B cell (primary cell): ENCODE measurements around the gene FLYWCH2. TPM values are rescaled to one million over a fixed set of nuclear protein-coding genes. Genes with fewer than 3 reads are reported as not detected.

Experiments
- ATAC-seq: fragments of 200-7000 bp; cut with Tn5 transposase; one replicate; pipeline ENCODE4 v1.10.0; 2021; ENCODE audit warnings: low read depth, mild to moderate bottlenecking, moderate number of reproducible peaks, moderate library complexity
- CTCF ChIA-PET: fragments of 350-600 bp; sonication (Branson Sonifier 250); formaldehyde crosslinking; loops from one replicate; lab custom pipeline; 2021; ENCODE audit warnings: antibody characterized with exemption, inconsistent platforms; lab: Charles Lee
- POLR2A ChIA-PET: fragments of 350-600 bp; sonication (Branson Sonifier 250); formaldehyde crosslinking; loops from one replicate; lab custom pipeline; 2021; ENCODE audit warnings: antibody characterized with exemption; lab: Charles Lee
- DNase-seq: peaks from one replicate; pipeline ENCODE4 v3.0.0; 2013
- H2AFZ ChIP-seq: 2 replicates; pipeline ENCODE4 v1.6.1; 2012; ENCODE audit warnings: mild to moderate bottlenecking, low read depth, low read length; ENCODE audit not compliant: insufficient read depth, poor library complexity, severe bottlenecking
- H3K27ac ChIP-seq, 2 donors: 1 replicate in 1 of 2; 2 replicates in 1 of 2; pipeline ENCODE4 v1.5.1; 2012 to 2013; ENCODE audit warnings: low read length in 2 of 2, mild to moderate bottlenecking in 2 of 2, moderate library complexity in 1 of 2
- H3K27me3 ChIP-seq, 4 experiments: fragments of 200-600 bp in 1 of 4; sonication (generic) in 1 of 4; replicated peaks in 1 of 4; 1 replicate in 2 of 4; 2 replicates in 2 of 4; pipeline versions ENCODE4 v1.6.1 to v1.7.0; 2013 to 2016; ENCODE audit warnings: low read length in 3 of 4, mild to moderate bottlenecking in 2 of 4, mixed read lengths in 1 of 4, moderate library complexity in 1 of 4; ENCODE audit not compliant: insufficient read depth in 4 of 4, control insufficient read depth in 3 of 4; ENCODE audit errors: control extremely low read depth in 1 of 4
- H3K36me3 ChIP-seq, 2 experiments: replicated peaks in 1 of 2; 1 replicate in 1 of 2; 2 replicates in 1 of 2; pipeline versions ENCODE4 v1.6.1 to v1.7.1; 2013; ENCODE audit warnings: low read length in 1 of 2; ENCODE audit not compliant: insufficient read depth in 2 of 2, control insufficient read depth in 1 of 2; ENCODE audit errors: control extremely low read depth in 1 of 2, extremely low read depth in 1 of 2
- H3K4me1 ChIP-seq, 2 donors: fragments of 200-600 bp in 1 of 2; sonication (generic) in 1 of 2; 1 replicate in 1 of 2; 2 replicates in 1 of 2; pipeline versions ENCODE4 v1.5.1 to v1.6.1; 2013 to 2017; ENCODE audit warnings: low read length in 2 of 2; ENCODE audit not compliant: control insufficient read depth in 2 of 2, insufficient read depth in 2 of 2
- H3K4me2 ChIP-seq: replicated peaks from 2 replicates; pipeline ENCODE3; 2012; ENCODE audit warnings: mild to moderate bottlenecking, low read depth, low read length; ENCODE audit not compliant: poor library complexity, severe bottlenecking
- H3K4me3 ChIP-seq, 5 experiments: fragments of 200-600 bp in 1 of 5; sonication (generic) in 1 of 5; 1 replicate in 3 of 5; 2 replicates in 2 of 5; pipeline versions ENCODE4 v1.5.1 to v1.7.0; 2011 to 2016; ENCODE audit warnings: low read length in 4 of 5, mild to moderate bottlenecking in 4 of 5, low read depth in 2 of 5, control low read depth in 1 of 5, moderate library complexity in 1 of 5; ENCODE audit not compliant: insufficient read depth in 1 of 5; ENCODE audit errors: control extremely low read depth in 1 of 5, extremely low read depth in 1 of 5
- H3K79me2 ChIP-seq: fragments of 200-600 bp; sonication (generic); one replicate; pipeline ENCODE4 v1.6.0; 2016; ENCODE audit warnings: low read length; ENCODE audit not compliant: control insufficient read depth, insufficient read depth
- H3K9ac ChIP-seq: fragments of 200-600 bp; sonication (generic); 2 replicates; pipeline ENCODE4 v1.6.1; 2017; ENCODE audit warnings: mild to moderate bottlenecking, low read length, moderate library complexity
- H3K9me3 ChIP-seq, 3 donors: one replicate each; pipeline versions ENCODE4 v1.6.1 to v1.7.1; 2013; ENCODE audit warnings: low read length in 2 of 3; ENCODE audit not compliant: control insufficient read depth in 2 of 3, insufficient read depth in 1 of 3; ENCODE audit errors: control extremely low read depth in 1 of 3
- H4K20me1 ChIP-seq: 2 replicates; pipeline ENCODE4 v1.6.0; 2012; ENCODE audit warnings: mild to moderate bottlenecking, low read length; ENCODE audit not compliant: insufficient read depth, control insufficient read depth, poor library complexity, severe bottlenecking
- H3K27ac Mint-ChIP-seq: one replicate; pipeline ENCODE4 v1.8.0; 2021; ENCODE audit warnings: mixed read lengths
- H3K27me3 Mint-ChIP-seq: one replicate; pipeline ENCODE4 v1.8.0; 2021; ENCODE audit warnings: mixed read lengths
- H3K4me1 Mint-ChIP-seq: one replicate; pipeline ENCODE4 v1.8.0; 2021; ENCODE audit warnings: mixed read lengths
- H3K4me3 Mint-ChIP-seq: one replicate; pipeline ENCODE4 v1.8.0; 2021; ENCODE audit warnings: mixed read lengths
- H3K9me3 Mint-ChIP-seq: one replicate; pipeline ENCODE4 v1.8.0; 2022; ENCODE audit warnings: mixed read lengths; ENCODE audit not compliant: insufficient read depth
- CTCF ChIP-seq: fragments of 200-600 bp; IDR thresholded peaks from one replicate; pipeline ENCODE4 v1.8.0; 2022; ENCODE audit warnings: antibody characterized with exemption, mild to moderate bottlenecking
- EZH2 ChIP-seq: IDR thresholded peaks from 2 replicates; pipeline ENCODE4 v1.6.1; 2012; ENCODE audit warnings: borderline replicate concordance, low read depth, mild to moderate bottlenecking, moderate library complexity, low read length; ENCODE audit not compliant: insufficient read depth, poor library complexity, severe bottlenecking
- WGBS: methylation state at CpG from one replicate; pipeline ENCODE4 v1.1.5; 2013; ENCODE audit warnings: missing lambda C conversion rate; ENCODE audit not compliant: insufficient coverage; 5-methylcytosine and 5-hydroxymethylcytosine counted together
- intact Hi-C: fragments of 100-400 bp; cut with micrococcal nuclease; formaldehyde crosslinking; loops from one replicate; pipeline ENCODE4 v1.10.0; 2022
- polyA plus RNA-seq: library from polyadenylated mRNA; depleted of rRNA; stranded (reverse); fragments of >200 nt; gene quantifications from 2 replicates; pipeline ENCODE4 v1.2.3, GENCODE V29; 2012
- total RNA-seq, 2 donors: library from RNA; stranded (reverse); fragments of 120-200 nt in 1 of 2; gene quantifications; 1 replicate in 1 of 2; 2 replicates in 1 of 2; pipeline versions ENCODE4 v1.2.3 to v1.2.4, GENCODE V29; 2013 to 2022

The FLYWCH2 gene
- total and polyA plus RNA-seq, 2 donors (not counting 1 experiment from before 2014, with no cell fraction given) = 22.3 to 24.1 TPM

GRCh38 chr16:2904100-2904921 is 21.3 kb downstream of the FLYWCH2 start:
- intact Hi-C loops = loop anchor here (1.0 to 10.0 kb wide), 3 partner anchors 15 to 750 kb away; partner anchors contain the start of genes KREMEN2 and TRAF7
- Histone ChIP-seq H4K20me1 (no peaks in the 10 kb centered on the region), H3K9ac (peak overlapping the region; percentile 76), H3K9me3 (peaks cover 0 to 4% (median 0%) of the 10 kb centered on the region in 3 donors), H3K4me1 (peaks cover 10 to 28% of the 10 kb centered on the region in 2 donors), H3K4me2 (peak overlapping the region; percentile 98), H3K27me3 (no peaks in the 10 kb centered on the region), H3K27ac (peak overlapping the region; percentile 19 to 34), H2AFZ (peak overlapping the region; percentile 91), H3K79me2 (no peaks in the 10 kb centered on the region), H3K36me3 (no peaks in the 10 kb centered on the region), H3K4me3 (peak overlapping the region; percentile 56 to 85 (median 74))
- 2% methylated on average over 56 of the region's 62 CpGs for WGBS
- Mint-ChIP-seq H3K27me3 (no peaks in the 10 kb centered on the region), H3K27ac (peak overlapping the region; percentile 86), H3K4me1 (peaks cover 30% of the 10 kb centered on the region), H3K4me3 (peak overlapping the region; percentile 93), H3K9me3 (no peaks in the 10 kb centered on the region)
- ChIA-PET POLR2A (no interaction called here), CTCF (interaction anchor here (1.0 to 2.6 kb wide), 2 partner anchors 21 to 23 kb away, joined by 3 to 10 read pairs; partner anchors contain the start of gene FLYWCH2)
- DNase-seq (peak; percentile 88), ATAC-seq (peak; percentile 63)
- TF ChIP-seq CTCF = peak; percentile 92
- no peak for TF ChIP-seq EZH2
